ENCODE results near the gene EFCAB9.

Gene EFCAB9

DNA sequence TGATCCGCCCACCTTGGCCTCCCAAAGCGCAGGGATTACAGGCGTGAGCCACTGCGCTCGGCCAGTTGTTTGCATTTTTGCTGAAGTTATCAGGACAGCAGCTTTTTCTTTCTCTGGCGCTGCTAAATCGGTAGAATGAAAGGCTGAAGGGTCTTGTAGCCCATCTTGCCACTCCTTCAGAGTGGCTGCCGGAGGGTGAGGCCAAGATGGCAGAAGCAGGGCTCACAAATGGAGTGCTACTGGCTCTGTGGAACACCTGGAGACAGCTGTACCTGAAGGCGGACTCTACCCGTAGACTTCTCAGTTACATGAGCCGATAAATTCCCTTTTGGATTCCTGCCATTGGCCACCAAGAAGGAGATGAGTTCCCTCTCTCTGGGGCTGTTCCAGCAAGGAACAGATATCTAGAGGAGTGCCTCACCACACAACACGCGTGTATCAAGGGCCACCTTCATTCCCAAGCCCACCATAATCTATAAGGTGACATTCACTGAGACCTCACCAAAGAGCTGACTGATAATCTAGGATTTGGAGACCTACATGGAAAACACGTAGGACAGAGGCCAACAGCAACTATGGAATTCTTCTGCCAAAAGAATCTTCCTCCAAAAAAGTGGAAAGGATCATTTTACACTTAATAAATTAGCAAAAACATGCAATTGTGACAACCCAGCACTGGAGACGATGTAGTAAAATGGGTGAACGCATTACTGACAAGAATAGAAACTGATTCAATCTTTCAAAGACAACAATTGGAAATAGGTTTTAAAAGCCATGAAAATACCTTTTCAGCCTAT, 27.7 kb upstream of the EFCAB9 start:
- DNase-seq = no peak

DNA sequence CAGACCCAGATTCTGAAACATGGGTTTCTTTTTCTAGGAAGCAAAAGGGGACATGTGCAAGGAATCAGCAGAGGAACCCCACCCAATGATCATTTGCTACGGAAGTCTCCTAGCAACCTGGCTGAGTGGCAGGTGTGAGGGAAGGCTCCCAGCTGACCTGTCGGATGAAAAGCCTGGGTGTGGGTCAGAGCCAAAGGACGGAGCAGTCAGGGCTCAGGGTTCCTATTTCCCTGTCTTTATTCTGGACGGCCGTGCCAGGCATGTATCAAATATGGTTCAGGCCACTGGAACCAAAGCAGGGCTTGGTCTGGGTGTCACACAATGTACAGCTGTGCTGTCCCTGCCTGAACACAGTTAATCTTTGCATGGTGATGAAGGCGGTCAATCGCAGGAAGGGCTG, 26.1 kb upstream of the EFCAB9 start:
- DNase-seq = no peak

DNA sequence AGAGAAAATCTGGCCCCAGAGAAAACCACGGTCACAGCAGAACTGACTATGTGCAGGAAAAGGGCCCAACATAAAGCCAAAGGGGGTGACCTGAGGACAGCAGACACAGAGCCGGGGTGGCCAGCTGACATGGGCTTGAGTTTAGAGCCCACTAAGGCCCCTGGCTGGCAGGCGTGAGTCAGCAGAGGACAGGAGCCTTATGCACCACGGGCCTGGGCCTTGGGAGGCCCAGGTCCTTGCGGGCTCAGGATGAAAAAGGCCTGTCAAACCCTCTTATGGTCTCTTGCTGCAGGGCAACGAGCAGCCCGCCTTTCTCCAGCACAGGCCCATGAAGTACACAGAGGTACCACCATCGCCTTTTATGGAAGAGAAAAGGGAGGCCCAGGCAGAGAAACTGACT, 25.7 kb upstream of the EFCAB9 start:
- no peak for DNase-seq

GRCh38 chr5:172169216-172169615, 24.8 kb upstream of the EFCAB9 start:
- DNase-seq = no peak

DNA sequence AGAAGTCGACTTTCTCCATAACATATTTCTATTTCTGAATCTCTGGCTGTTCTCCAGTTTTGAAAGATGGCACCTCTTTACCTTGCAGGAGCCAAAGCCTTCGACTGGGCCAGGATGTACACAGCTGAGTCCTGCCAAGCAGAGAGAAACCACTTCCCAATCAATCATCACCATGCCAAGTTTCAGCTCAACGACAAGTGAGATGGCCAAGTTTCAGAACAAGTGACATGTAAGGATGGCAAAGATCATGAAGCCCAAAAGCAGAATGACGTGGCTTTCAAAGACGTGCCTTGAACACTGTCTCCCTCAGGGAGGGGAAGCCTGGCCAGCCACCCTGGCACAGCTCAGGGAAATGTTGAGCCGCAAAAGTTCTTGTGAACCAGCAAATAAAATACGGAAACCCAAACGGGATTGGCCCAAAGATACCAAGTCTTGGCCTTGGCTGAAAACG, 23.7 kb upstream of the EFCAB9 start:
- DNase-seq = no peak

GRCh38 chr5:172171118-172171517, 22.9 kb upstream of the EFCAB9 start:
- DNase-seq = no peak

DNA sequence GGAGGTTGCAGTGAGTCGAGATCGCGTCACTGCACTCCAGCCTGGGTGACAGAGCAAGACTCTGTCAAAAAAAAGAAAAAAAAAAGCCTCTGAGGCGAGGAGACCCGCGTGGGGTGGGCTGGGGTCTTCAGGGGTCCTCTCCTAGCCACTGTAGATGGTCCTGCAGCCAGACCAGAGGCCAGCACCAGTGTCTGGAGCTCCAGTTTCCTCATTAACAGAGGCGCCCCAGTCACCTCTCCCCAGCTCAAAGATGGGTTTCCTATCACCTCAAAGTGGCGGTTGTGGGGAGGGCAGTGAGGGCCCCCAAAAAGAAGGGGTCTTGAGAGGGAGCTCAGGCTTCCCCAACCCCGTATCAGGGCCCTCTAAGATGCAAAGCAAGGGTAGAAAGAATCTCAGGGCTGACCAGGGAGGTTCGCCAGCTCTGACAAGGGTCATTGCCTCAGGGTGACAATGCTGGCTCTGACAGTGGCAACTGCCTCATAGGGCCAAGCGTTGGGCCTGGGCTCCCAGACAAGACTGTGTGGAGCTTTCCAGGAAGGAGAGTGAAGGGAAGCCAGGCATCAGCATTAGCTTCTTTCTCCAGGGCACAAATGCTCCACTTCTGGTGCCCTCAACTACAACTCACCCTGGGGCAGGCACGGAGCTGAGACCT, 20.9 kb upstream of the EFCAB9 start:
- DNase-seq = no peak

GRCh38 chr5:172173564-172174153, 20.3 kb upstream of the EFCAB9 start:
- no peak for DNase-seq

DNA sequence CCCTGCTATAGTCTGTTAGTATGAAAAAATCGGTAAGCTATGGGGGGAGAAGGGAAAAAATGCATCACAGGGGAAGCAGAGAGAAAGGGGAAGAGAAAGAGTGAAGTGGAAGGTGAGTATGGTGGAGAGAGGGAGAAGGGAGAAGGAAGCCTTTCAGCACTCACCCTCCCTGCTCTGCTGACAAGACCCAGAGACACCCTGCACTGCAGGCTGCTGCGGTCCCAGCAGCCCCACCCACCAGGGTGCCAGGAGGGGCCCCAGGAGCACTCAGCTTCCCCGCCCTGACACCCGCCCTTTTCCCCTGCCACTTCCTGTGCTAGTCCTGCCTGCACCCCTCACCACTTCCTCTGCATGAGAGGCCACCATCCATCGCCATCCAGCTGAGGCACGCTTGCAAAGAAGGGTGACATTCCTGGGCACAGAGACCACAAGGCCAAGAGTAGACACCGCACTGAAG, 18.7 kb upstream of the EFCAB9 start:
- DNase-seq = no peak

GRCh38 chr5:172177176-172177575, 16.8 kb upstream of the EFCAB9 start:
- no peak for DNase-seq

DNA sequence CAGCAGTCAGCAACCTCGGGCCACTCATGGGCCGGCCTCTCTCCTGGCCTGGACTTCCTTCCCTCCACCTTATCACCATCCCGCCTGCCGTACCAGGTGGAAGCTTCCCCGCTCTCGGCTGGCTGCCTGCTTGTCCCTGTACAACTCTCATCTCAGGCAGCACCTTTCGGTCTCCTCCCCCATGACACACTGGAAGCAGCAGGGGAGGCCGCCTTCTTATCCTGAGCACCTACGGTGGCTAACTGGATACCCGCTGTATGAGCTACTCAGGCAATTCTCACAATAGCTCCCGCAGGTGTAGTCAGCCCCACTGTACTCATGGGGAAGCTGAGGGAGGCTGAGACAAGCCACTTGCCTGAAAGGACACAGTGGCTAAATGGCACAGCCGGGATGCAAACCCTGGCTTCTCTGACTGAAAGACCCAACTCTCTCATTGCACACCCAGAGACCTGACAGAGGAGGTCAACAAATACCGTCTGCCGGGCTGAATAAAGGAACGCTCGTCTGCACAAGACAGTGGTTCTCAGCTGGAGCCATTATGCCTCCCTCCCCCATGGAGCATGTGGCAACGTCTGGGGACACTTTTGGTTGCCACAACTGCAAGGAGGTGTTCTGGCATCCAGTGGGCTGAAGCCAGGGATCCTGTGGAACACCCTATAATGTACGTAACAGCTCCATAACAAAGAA, 15.5 kb upstream of the EFCAB9 start:
- no peak for DNase-seq

- DNase-seq = no peak
Measured at GRCh38 chr5:172178991-172179989, 14.7 kb upstream of the EFCAB9 start.

- no peak for DNase-seq
Measured at GRCh38 chr5:172180936-172181335, 13.0 kb upstream of the EFCAB9 start.

GRCh38 chr5:172182291-172182690, 11.7 kb upstream of the EFCAB9 start:
- DNase-seq = no peak

GRCh38 chr5:172183881-172184280, 10.1 kb upstream of the EFCAB9 start:
- DNase-seq = no peak

- DNase-seq = no peak
Measured at GRCh38 chr5:172185096-172185461, 8.9 kb upstream of the EFCAB9 start.

- no peak for DNase-seq
Measured at GRCh38 chr5:172186114-172186695, 7.8 kb upstream of the EFCAB9 start.

DNA sequence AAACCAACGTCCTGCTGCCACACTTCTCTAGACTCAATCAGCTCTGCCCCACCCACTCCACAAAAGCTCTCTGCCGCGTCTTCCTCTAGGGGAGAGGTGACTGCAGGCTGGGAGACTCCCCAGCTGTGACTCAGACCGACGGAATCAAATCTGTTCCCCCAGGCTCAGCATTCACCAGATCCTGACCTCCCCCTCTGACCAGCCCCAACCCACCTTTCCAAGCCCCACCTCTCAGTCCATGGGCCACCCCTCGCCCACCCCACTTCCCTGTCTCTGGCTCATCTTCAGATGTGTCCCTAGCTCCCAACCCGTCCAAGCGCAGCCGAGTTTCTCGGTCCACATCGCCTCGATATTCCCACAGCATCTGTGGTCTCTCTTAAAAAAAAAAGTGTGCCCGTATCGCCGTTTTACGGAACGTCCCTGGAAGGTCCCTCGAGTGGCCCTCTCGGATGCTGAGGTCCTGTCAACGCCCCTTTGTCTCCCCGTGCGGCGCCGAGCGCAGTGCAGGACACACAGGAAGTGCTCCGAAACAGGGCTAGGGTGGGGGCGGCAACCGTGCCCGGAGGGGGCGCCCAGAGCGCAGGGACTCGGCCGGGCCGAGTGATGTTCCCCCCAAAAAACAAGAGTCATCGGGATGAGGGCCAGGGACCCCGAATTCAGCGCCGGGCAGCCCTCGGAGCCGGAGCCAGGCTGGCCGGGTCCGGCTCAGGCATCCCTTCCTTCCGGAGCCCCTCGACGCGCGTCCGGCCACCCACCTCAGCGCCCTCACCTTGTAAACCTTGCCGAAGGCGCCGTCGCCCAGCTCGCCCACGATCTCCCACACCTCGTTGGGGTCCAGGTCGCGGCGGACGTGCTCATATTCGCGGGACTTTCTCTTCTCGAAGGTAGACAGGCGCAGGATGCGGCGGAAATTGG, 6.6 kb upstream of the EFCAB9 start:
- DNase-seq = no peak

DNA sequence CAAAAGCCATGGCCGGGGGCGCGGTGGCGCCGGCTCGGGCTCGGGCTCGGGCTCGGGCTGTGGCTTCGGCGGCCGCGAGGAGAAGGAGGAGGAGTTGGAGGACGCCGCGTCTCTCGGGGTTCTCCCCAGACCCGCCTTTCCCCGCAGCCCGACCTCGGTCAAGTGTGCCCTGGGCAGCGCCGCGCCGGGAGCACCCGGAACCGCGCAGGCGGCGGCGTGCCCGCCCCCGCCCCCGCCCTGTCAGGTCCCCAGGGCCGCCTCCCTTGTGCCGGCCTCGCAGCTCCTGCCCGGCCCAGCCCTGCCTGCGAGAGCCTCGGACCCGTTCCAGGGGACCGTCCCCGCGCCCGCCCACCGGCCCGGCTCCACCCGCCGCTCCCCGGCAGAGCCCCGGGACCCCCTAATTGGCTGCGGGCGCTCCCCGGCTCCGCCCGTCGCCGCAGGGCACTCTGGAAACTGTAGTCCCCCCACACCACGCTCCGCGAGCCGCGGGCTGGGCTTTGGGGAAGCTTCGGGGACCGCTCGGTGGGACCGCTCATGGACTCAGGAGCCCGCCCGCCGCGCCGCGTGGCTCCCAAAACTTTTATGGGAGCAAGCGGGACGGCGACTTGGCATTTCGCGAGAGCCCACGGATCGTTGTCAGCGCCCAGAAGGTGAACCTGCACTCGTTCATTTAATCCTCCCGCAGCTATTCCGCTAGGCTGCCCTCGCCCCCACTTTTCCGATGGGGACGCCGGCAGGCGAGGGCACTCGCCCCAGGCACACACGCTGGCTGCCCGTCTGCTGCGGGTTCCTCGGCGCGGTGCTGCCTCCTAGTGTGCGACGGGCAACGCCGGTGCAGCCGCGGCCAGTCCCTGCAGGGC, 5.7 kb upstream of the EFCAB9 start, which contains the start of gene STK10:
Gene STK10, minus strand, starts transcription at position 192 of the 860 bp plus-strand sequence. Its CDS starts 182 bp downstream, at position 10.
- DNase-seq = peak; percentile 81
